NCI-H510A (cell line): Measurements from ENCODE around the gene PRF1.
"Not testable (repeated sequence)": the region's sequence is repeated elsewhere in the genome, so short reads cannot be mapped to it uniquely, and the experiment has no call there.

Experiments used
- DNase-seq: peaks from one replicate; lab custom pipeline; 2025; lab: John Stamatoyannopoulos, UW

Gene PRF1

GRCh38 chr10:70617798-70618568 lies 15.4 kb upstream of the PRF1 start:
- no peak for DNase-seq

- DNase-seq: no peak
Observed at GRCh38 chr10:70616761-70617160, 14.2 kb upstream of the PRF1 start.

- no peak for DNase-seq
Observed at GRCh38 chr10:70615784-70616522, 13.4 kb upstream of the PRF1 start.

GRCh38 chr10:70615211-70615610 lies 12.7 kb upstream of the PRF1 start:
- DNase-seq: no peak

- DNase-seq: not testable (repeated sequence)
Observed at GRCh38 chr10:70614364-70614763, 11.8 kb upstream of the PRF1 start.

GRCh38 chr10:70613941-70614340 lies 11.4 kb upstream of the PRF1 start:
- DNase-seq: no peak

GRCh38 chr10:70607936-70608335 lies 5.4 kb upstream of the PRF1 start:
- no peak for DNase-seq

GRCh38 chr10:70605161-70605560 lies 2.6 kb upstream of the PRF1 start:
- no peak for DNase-seq

GRCh38 chr10:70604106-70604505 lies 1.6 kb upstream of the PRF1 start:
- no peak for DNase-seq

- DNase-seq: no peak
Observed at GRCh38 chr10:70603449-70603801, 884 bp upstream of the PRF1 start.

- no peak for DNase-seq
Observed at GRCh38 chr10:70601746-70602145, 795 bp downstream of the PRF1 start.

- no peak for DNase-seq
Observed at GRCh38 chr10:70600512-70601395, 1.8 kb downstream of the PRF1 start.

GRCh38 chr10:70599791-70600190 lies 2.8 kb downstream of the PRF1 start:
- no peak for DNase-seq

GRCh38 chr10:70599319-70599718 lies 3.2 kb downstream of the PRF1 start:
- DNase-seq: no peak

- no peak for DNase-seq
Observed at GRCh38 chr10:70598857-70599295, 3.7 kb downstream of the PRF1 start.

GRCh38 chr10:70597856-70598815 lies 4.4 kb downstream of the PRF1 start:
- DNase-seq: no peak

- DNase-seq: no peak
Observed at GRCh38 chr10:70596860-70597809, 5.4 kb downstream of the PRF1 start.

- DNase-seq: no peak
Observed at GRCh38 chr10:70596110-70596798, 6.3 kb downstream of the PRF1 start.

- DNase-seq: no peak
Observed at GRCh38 chr10:70595566-70596016, 7.0 kb downstream of the PRF1 start.
